HepG2 (cell line): ENCODE results near the gene ZBTB21. TPM values are rescaled to one million over a fixed set of nuclear protein-coding genes. Genes with fewer than 3 reads are reported as not detected.
A peak's percentile ranks its signal among the peaks of the same experiment; 100 is the strongest.

Source experiments
- ATF7 ChIP-seq, 2 experiments: fragments of 450-650 bp in 1 of 2; sonication (generic) in 1 of 2; formaldehyde crosslinking in 1 of 2; IDR thresholded peaks; 2 replicates each; pipeline versions ENCODE4 v1.4.0 to v1.6.1; 2016 to 2020; ENCODE audit warnings: antibody characterized with exemption in 1 of 2, mild to moderate bottlenecking in 1 of 2, missing genetic modification reagents in 1 of 2
- CEBPB ChIP-seq: IDR thresholded peaks from 2 replicates; pipeline ENCODE4 v1.6.1; 2011; ENCODE audit warnings: low read depth, low read length, improper control_type of control experiment, borderline replicate concordance
- ERF ChIP-seq: IDR thresholded peaks from 2 replicates; pipeline ENCODE4 v1.6.1; 2018; ENCODE audit warnings: missing biosample characterization, missing genetic modification reagents
- ETV5 ChIP-seq: IDR thresholded peaks from 2 replicates; pipeline ENCODE4 v1.6.1; 2018; ENCODE audit warnings: missing biosample characterization, missing genetic modification reagents, inconsistent platforms, borderline replicate concordance
- FOXA3 ChIP-seq: IDR thresholded peaks from 2 replicates; pipeline ENCODE4 v1.6.1; 2016; ENCODE audit warnings: missing genetic modification reagents, missing compliant biosample characterization
- HDAC1 ChIP-seq: sonication (generic); formaldehyde crosslinking; IDR thresholded peaks from 2 replicates; pipeline ENCODE4 v1.5.1; 2020; ENCODE audit warnings: mild to moderate bottlenecking, missing genetic modification reagents
- HMGA1 ChIP-seq: sonication (generic); formaldehyde crosslinking; conservative IDR thresholded peaks from 2 replicates; pipeline ENCODE4 v1.4.0; 2020; ENCODE audit warnings: missing genetic modification reagents
- HNRNPK ChIP-seq: fragments of 200-400 bp; formaldehyde crosslinking; IDR thresholded peaks from 2 replicates; pipeline ENCODE4 v1.6.1; 2018; ENCODE audit warnings: low read length, low read depth, moderate library complexity, mild to moderate bottlenecking; ENCODE audit not compliant: poor library complexity, severe bottlenecking
- JDP2 ChIP-seq: sonication (generic); formaldehyde crosslinking; IDR thresholded peaks from 2 replicates; pipeline ENCODE4 v1.8.1; 2022; ENCODE audit warnings: missing genetic modification reagents, borderline replicate concordance
- KLF12 ChIP-seq: sonication (generic); formaldehyde crosslinking; IDR thresholded peaks from 2 replicates; pipeline ENCODE4 v1.4.0; 2020; ENCODE audit warnings: missing genetic modification reagents, borderline replicate concordance
- MXI1 ChIP-seq: IDR thresholded peaks from 3 replicates; pipeline ENCODE4 v1.6.1; 2012; ENCODE audit warnings: low read depth, low read length, inconsistent platforms, borderline replicate concordance
- NPAS2 ChIP-seq: sonication (generic); formaldehyde crosslinking; IDR thresholded peaks from 2 replicates; pipeline ENCODE4 v1.8.0; 2022; ENCODE audit warnings: mild to moderate bottlenecking, missing genetic modification reagents, borderline replicate concordance
- PAF1 ChIP-seq: IDR thresholded peaks from 2 replicates; pipeline ENCODE4 v1.6.1; 2016; ENCODE audit warnings: missing genetic modification reagents, missing compliant biosample characterization
- RARA ChIP-seq: IDR thresholded peaks from 2 replicates; pipeline ENCODE4 v1.6.1; 2016; ENCODE audit warnings: missing genetic modification reagents, missing compliant biosample characterization
- TCF7 ChIP-seq: sonication (generic); IDR thresholded peaks from 2 replicates; pipeline ENCODE4 v1.6.1; 2016; ENCODE audit warnings: antibody characterized with exemption, low read depth
- ZNF234 ChIP-seq: sonication (generic); formaldehyde crosslinking; conservative IDR thresholded peaks from 2 replicates; pipeline ENCODE4 v1.5.1; 2020; ENCODE audit warnings: mild to moderate bottlenecking, missing genetic modification reagents
- ZNF530 ChIP-seq: sonication (generic); formaldehyde crosslinking; IDR thresholded peaks from 2 replicates; pipeline ENCODE4 v1.5.0; 2020; ENCODE audit warnings: low read depth, mild to moderate bottlenecking, missing genetic modification reagents
- ZNF570 ChIP-seq: sonication (generic); formaldehyde crosslinking; IDR thresholded peaks from 2 replicates; pipeline ENCODE4 v1.4.0; 2020; ENCODE audit warnings: mild to moderate bottlenecking, missing genetic modification reagents, borderline replicate concordance
- ZNF572 ChIP-seq: sonication (generic); formaldehyde crosslinking; IDR thresholded peaks from 2 replicates; pipeline ENCODE4 v1.5.1; 2020; ENCODE audit warnings: mild to moderate bottlenecking, missing genetic modification reagents
- ZNF646 ChIP-seq: sonication (generic); formaldehyde crosslinking; IDR thresholded peaks from 2 replicates; pipeline ENCODE4 v1.9.0; 2021; ENCODE audit warnings: mild to moderate bottlenecking, missing genetic modification reagents
- ZNF749 ChIP-seq: sonication (generic); formaldehyde crosslinking; IDR thresholded peaks from 2 replicates; pipeline ENCODE4 v1.8.0; 2022; ENCODE audit warnings: mild to moderate bottlenecking, missing genetic modification reagents, moderate library complexity, borderline replicate concordance
- ZNF780A ChIP-seq: sonication (generic); formaldehyde crosslinking; IDR thresholded peaks from 2 replicates; pipeline ENCODE4 v1.8.0; 2022; ENCODE audit warnings: mild to moderate bottlenecking, missing genetic modification reagents, moderate library complexity
- ZSCAN21 ChIP-seq: sonication (generic); formaldehyde crosslinking; IDR thresholded peaks from 2 replicates; pipeline ENCODE4 v1.8.0; 2022; ENCODE audit warnings: mild to moderate bottlenecking, missing genetic modification reagents, moderate library complexity, borderline replicate concordance
- ZSCAN22 ChIP-seq: sonication (generic); formaldehyde crosslinking; IDR thresholded peaks from 2 replicates; pipeline ENCODE4 v1.4.0; 2020; ENCODE audit warnings: mild to moderate bottlenecking, missing genetic modification reagents
- polyA plus RNA-seq, 8 experiments: library from polyadenylated mRNA; depleted of rRNA in 3 of 8; stranded (reverse) in 7 of 8; unstranded in 1 of 8; fragments of >200 nt; fragmentation: Illumina TruSeq in 4 of 8; extraction: Trizol in 4 of 8; gene quantifications; 2 replicates each; pipeline versions ENCODE4 v1.2.1 to v1.2.3, GENCODE V29; 2011 to 2016; ENCODE audit warnings: low read depth in 4 of 8, missing spikeins in 1 of 8, mixed read lengths in 1 of 8; ENCODE audit not compliant: insufficient read depth in 1 of 8
- total RNA-seq, 5 experiments: library from RNA; depleted of rRNA; stranded (reverse); fragments of >200 nt; fragmentation: Illumina TruSeq; extraction: Trizol; gene quantifications; 2 replicates each; pipeline ENCODE4 v1.2.3, GENCODE V29; 2016; ENCODE audit warnings: low read depth in 1 of 5
- TF ChIP-seq, protein P1 (sequence below): sonication (generic); formaldehyde crosslinking; IDR thresholded peaks from 2 replicates; pipeline ENCODE4 v1.4.0; 2020; ENCODE audit warnings: missing genetic modification reagents

Gene ZBTB21
- total and polyA plus RNA-seq, 2 of the 13 experiments (the other 11 are each of a cell fraction or from before 2014, with no cell fraction given), result 4.5 to 6.1 TPM

DNA sequence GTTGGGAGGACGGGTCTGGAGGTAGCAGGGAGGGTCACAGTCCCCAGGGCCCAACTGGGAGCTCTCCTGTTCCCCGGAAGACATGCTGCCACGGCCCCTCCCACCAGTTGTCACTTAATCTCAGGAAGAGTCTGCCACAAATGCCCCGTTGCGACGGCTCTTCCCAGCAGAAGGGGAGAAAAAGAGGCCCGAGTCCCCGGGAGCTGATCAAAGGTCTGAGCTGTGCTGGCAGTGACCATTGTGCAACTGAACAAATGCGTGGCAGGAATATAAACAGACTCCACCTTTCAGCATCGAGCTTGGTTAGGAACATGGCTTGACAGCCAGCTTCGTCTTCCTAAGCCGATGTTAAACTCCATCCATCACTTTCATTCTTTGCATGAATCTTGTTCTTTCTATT is 27.8 kb upstream of the ZBTB21 start (continued):
- TF ChIP-seq ZNF749 (CRISPR knock-in tag), result no peak
- TF ChIP-seq CEBPB, result peak; percentile 95
- TF ChIP-seq HDAC1 (CRISPR knock-in tag), result peak; percentile 52
- TF ChIP-seq FOXA3 (CRISPR knock-in tag), result peak; percentile 67
- TF ChIP-seq ZNF572 (CRISPR knock-in tag), result no peak
- no peak for TF ChIP-seq ZSCAN22 (CRISPR knock-in tag)
- TF ChIP-seq HNRNPK, result no peak
- TF ChIP-seq JDP2 (CRISPR knock-in tag), result no peak
- TF ChIP-seq ERF (CRISPR knock-in tag), result 0 out of 2 replicates have a peak, but pooled peaks have one; percentile 28
- TF ChIP-seq HMGA1 (CRISPR knock-in tag), result no peak
- TF ChIP-seq MXI1, result peak; percentile 31; the same call in 1 of the 3 replicates
- TF ChIP-seq RARA (CRISPR knock-in tag), result peak; percentile 30; the same call in 1 of the 2 replicates
- TF ChIP-seq TCF7, result no peak
- no peak for TF ChIP-seq ZNF530 (CRISPR knock-in tag)
- TF ChIP-seq NPAS2, result no peak
- TF ChIP-seq ZNF646 (CRISPR knock-in tag), result no peak
- TF ChIP-seq, protein P1, sequence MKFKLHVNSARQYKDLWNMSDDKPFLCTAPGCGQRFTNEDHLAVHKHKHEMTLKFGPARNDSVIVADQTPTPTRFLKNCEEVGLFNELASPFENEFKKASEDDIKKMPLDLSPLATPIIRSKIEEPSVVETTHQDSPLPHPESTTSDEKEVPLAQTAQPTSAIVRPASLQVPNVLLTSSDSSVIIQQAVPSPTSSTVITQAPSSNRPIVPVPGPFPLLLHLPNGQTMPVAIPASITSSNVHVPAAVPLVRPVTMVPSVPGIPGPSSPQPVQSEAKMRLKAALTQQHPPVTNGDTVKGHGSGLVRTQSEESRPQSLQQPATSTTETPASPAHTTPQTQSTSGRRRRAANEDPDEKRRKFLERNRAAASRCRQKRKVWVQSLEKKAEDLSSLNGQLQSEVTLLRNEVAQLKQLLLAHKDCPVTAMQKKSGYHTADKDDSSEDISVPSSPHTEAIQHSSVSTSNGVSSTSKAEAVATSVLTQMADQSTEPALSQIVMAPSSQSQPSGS, result peak; percentile 70; the same call in 1 of the 2 replicates
- TF ChIP-seq ZNF234 (CRISPR knock-in tag), result no peak
- TF ChIP-seq KLF12 (CRISPR knock-in tag), result no peak
- no peak for TF ChIP-seq ATF7 (IDR thresholded peaks at IDR 0.05)
- TF ChIP-seq ATF7 (CRISPR knock-in tag; IDR thresholded peaks at IDR 0.05), result no peak
- no peak for TF ChIP-seq ZNF780A (CRISPR knock-in tag)
- TF ChIP-seq PAF1, result no peak
- TF ChIP-seq ZNF570 (CRISPR knock-in tag), result no peak
- no peak for TF ChIP-seq ZSCAN21 (CRISPR knock-in tag)
- TF ChIP-seq ETV5 (CRISPR knock-in tag), result peak; percentile 26; the same call in 1 of the 2 replicates
